Parathyroid adenoma (tissue), 2 donors: ENCODE results near the gene CDC42.
A peak's percentile ranks its signal among the peaks of the same experiment; 100 is the strongest.

Experiments
- H2AFZ ChIP-seq: fragments of 300-600 bp; sonication (generic); one replicate; pipeline ENCODE4 v1.7.0; 2017; ENCODE audit warnings: antibody characterized with exemption, mild to moderate bottlenecking
- H3K27ac ChIP-seq: fragments of 300-600 bp; sonication (generic); one replicate; pipeline ENCODE4 v1.7.0; 2017
- H3K27me3 ChIP-seq: fragments of 300-600 bp; sonication (generic); one replicate; pipeline ENCODE4 v1.7.0; 2017; ENCODE audit warnings: low read length; ENCODE audit not compliant: control insufficient read depth, insufficient read depth
- H3K36me3 ChIP-seq: fragments of 300-600 bp; sonication (generic); one replicate; pipeline ENCODE4 v1.7.0; 2017; ENCODE audit warnings: low read length; ENCODE audit not compliant: control insufficient read depth, insufficient read depth
- H3K4me1 ChIP-seq: fragments of 300-600 bp; sonication (generic); one replicate; pipeline ENCODE4 v1.7.0; 2017; ENCODE audit warnings: control low read depth
- H3K4me2 ChIP-seq: fragments of 300-600 bp; sonication (generic); one replicate; pipeline ENCODE4 v1.7.0; 2017; ENCODE audit warnings: low read length
- H3K4me3 ChIP-seq: fragments of 300-600 bp; sonication (generic); one replicate; pipeline ENCODE4 v1.7.0; 2017; ENCODE audit warnings: low read depth, low read length
- H3K79me2 ChIP-seq: fragments of 300-600 bp; sonication (generic); one replicate; pipeline ENCODE4 v1.7.0; 2017; ENCODE audit warnings: control low read depth
- H3K9ac ChIP-seq: fragments of 300-600 bp; sonication (generic); one replicate; pipeline ENCODE4 v1.7.0; 2017; ENCODE audit warnings: mild to moderate bottlenecking
- H3K9me3 ChIP-seq: fragments of 300-600 bp; sonication (generic); one replicate; pipeline ENCODE4 v1.7.0; 2017; ENCODE audit warnings: low read length; ENCODE audit not compliant: control insufficient read depth
- TF ChIP-seq, protein P1 (sequence below): fragments of 300-600 bp; sonication (generic); IDR thresholded peaks from one replicate; pipeline ENCODE4 v1.7.0; 2017; ENCODE audit warnings: antibody characterized with exemption, mild to moderate bottlenecking
- donor health status: primary hyperparathyroidism.

CDC42 gene

DNA sequence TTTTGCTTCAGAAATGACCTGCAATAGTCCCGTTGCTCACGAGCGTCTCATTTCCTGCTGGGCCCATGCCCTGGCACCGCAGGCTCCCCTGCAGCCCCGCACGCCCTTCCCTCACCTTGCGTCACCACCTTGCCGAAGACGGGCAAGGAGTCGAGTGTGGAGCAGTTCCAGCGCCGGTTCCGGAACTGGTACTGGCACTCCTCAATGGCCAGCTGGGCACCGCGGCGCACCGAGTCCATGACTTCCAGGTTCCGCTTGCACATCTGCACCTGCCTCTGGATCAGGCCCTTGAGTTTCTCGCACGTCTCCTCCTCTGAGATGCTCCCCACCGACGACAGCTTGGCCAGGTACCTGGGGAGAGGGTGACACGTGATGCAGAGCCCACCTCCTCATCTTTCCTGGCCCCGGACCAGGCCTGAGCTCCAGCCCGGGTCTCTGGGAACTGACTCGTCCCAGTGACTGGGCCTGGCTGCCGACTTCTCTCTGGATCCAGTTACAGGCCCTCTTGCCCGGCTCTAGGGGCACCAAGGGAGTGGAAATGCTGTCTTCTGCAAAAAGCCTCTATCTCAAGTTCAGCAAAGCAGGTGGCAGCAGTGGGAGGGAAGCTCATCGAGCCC, 77.1 kb downstream of the CDC42 start:
- Histone ChIP-seq H2AFZ (no peak overlapping the region), H3K9ac (no peak overlapping the region), H3K4me3 (no peak overlapping the region), H3K9me3 (no peaks in the 10 kb centered on the region), H3K36me3 (no peaks in the 10 kb centered on the region), H3K79me2 (no peaks in the 10 kb centered on the region), H3K4me2 (no peak overlapping the region), H3K27ac (no peak overlapping the region), H3K4me1 (no peaks in the 10 kb centered on the region), H3K27me3 (no peaks in the 10 kb centered on the region)
- TF ChIP-seq, protein P1, sequence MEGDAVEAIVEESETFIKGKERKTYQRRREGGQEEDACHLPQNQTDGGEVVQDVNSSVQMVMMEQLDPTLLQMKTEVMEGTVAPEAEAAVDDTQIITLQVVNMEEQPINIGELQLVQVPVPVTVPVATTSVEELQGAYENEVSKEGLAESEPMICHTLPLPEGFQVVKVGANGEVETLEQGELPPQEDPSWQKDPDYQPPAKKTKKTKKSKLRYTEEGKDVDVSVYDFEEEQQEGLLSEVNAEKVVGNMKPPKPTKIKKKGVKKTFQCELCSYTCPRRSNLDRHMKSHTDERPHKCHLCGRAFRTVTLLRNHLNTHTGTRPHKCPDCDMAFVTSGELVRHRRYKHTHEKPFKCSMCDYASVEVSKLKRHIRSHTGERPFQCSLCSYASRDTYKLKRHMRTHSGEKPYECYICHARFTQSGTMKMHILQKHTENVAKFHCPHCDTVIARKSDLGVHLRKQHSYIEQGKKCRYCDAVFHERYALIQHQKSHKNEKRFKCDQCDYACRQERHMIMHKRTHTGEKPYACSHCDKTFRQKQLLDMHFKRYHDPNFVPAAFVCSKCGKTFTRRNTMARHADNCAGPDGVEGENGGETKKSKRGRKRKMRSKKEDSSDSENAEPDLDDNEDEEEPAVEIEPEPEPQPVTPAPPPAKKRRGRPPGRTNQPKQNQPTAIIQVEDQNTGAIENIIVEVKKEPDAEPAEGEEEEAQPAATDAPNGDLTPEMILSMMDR: no peak

- no peak overlapping the region for H3K4me2 ChIP-seq
- no peaks in the 10 kb centered on the region for H3K27me3 ChIP-seq
- H3K4me1 ChIP-seq: no peaks in the 10 kb centered on the region
- no peak overlapping the region for H3K9ac ChIP-seq
- H3K4me3 ChIP-seq: no peak overlapping the region
- no peak overlapping the region for H3K27ac ChIP-seq
- no peak overlapping the region for H2AFZ ChIP-seq
- no peaks in the 10 kb centered on the region for H3K9me3 ChIP-seq
- H3K79me2 ChIP-seq: no peaks in the 10 kb centered on the region
- no peaks in the 10 kb centered on the region for H3K36me3 ChIP-seq
- TF ChIP-seq, protein P1: no peak
Measured at GRCh38 chr1:22131062-22131461, 78.6 kb downstream of the CDC42 start.

- H3K9me3 ChIP-seq: no peaks in the 10 kb centered on the region
- no peak overlapping the region for H3K27ac ChIP-seq
- H3K27me3 ChIP-seq: no peaks in the 10 kb centered on the region
- TF ChIP-seq, protein P1: peak; percentile 54
- no peak overlapping the region for H3K4me2 ChIP-seq
- H3K4me1 ChIP-seq: no peaks in the 10 kb centered on the region
- no peaks in the 10 kb centered on the region for H3K36me3 ChIP-seq
- no peak overlapping the region for H2AFZ ChIP-seq
- no peak overlapping the region for H3K9ac ChIP-seq
- no peak overlapping the region for H3K4me3 ChIP-seq
- no peaks in the 10 kb centered on the region for H3K79me2 ChIP-seq
Measured at GRCh38 chr1:22131875-22132486, 79.5 kb downstream of the CDC42 start.

DNA sequence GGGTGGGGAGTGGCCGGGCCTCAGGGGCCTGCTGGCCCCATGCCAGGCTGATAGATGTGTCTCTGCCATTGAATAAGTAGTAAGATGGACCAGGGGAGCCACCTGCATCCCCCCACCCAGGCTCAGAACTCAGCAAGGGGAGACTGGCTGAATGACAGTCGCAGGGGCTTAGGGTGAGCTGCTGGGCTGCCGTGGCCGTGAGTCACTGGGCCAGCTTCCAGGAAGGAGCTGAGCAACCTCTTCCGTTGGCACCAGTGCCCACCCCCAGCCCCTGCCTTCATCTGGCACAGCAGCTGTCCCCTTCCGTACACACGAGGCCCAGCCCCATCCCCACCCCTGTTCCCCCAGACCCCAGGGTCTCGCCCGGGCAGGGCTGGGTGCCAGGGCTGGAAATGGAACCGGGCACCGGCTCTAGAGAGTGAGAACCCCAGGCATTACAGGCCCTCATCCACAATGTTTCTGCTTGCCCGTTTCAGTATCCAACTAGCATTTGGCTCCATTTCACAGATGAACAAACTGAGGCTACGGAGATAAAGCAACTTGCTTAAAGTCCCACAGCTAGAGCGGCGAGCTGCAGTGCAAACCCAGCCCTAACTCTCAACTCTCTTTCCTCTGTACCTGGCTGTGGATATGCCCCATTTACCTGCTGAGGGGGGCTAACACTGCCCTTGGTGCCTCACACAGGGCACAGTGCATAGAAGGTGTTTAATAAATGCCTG, 80.2 kb downstream of the CDC42 start:
- TF ChIP-seq, protein P1: no peak
- Histone ChIP-seq H2AFZ (no peak overlapping the region), H3K4me3 (no peak overlapping the region), H3K9ac (no peak overlapping the region), H3K9me3 (no peaks in the 10 kb centered on the region), H3K4me2 (no peak overlapping the region), H3K36me3 (no peaks in the 10 kb centered on the region), H3K27me3 (no peaks in the 10 kb centered on the region), H3K79me2 (no peaks in the 10 kb centered on the region), H3K27ac (no peak overlapping the region), H3K4me1 (no peaks in the 10 kb centered on the region)
